ENCODE results near the gene PTPRN2. TPM values are rescaled to one million over a fixed set of nuclear protein-coding genes. Genes with fewer than 3 reads are reported as not detected.

Gene PTPRN2
- total RNA-seq, 5 donors from 2014 or later (not counting 1 experiment from before 2014, with no cell fraction given), result 0.60 to 1.7 (median 0.82) TPM

DNA sequence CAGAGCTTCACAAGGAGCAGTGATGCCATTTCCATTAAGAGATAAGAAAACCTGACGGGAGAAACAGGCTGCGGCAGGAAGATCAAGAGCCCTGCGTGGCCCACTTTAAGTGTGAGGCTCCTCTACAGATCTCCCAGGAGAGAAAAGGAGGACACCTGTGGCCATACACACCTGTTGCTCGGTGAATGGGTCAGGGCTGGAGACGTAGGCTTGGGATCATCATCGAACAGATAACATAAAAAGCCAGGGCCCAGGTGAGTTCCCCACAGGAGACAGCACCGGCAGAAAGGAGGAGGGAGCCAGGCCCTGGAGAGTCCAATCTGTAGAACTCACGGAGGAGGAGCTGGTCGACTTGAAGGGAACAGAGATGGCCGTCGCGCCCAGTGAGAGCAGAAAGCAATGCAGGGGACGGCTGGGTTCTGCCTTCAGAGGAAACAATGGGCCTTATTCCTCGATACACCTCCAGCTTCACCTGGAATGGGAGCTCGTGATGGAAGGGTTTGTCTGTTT, 694.0 kb downstream of the PTPRN2 start:
- ATAC-seq (replicated peaks in 1 of 4) (no peak), DNase-seq (no peak)
- Histone ChIP-seq H3K27ac (ENCODE audit: low read length) (no peak overlapping the region), H3K27me3 (replicated peaks in 1 of 2; ENCODE audit: control insufficient read depth in 2 of 2, extremely low read depth in 1 of 2, insufficient read depth in 2 of 2, low read length in 1 of 2) (peaks cover 0 to 18% of the 10 kb centered on the region in 2 experiments), H3K9me3 (no peaks in the 10 kb centered on the region), H3K36me3 (ENCODE audit: control insufficient read depth in 2 of 2, extremely low read depth in 1 of 2, insufficient read depth in 1 of 2, low read length in 1 of 2) (no peaks in the 10 kb centered on the region), H3K4me1 (ENCODE audit: control insufficient read depth in 1 of 2, extremely low read depth in 1 of 2, insufficient read depth in 2 of 2, low read length in 2 of 2) (peaks cover 0 to 15% of the 10 kb centered on the region in 2 experiments), H3K4me3 (ENCODE audit: control insufficient read depth in 1 of 2, extremely low read depth in 1 of 2, low read length in 1 of 2) (no peak overlapping the region)
- peaks cover 0 to 10% of the 10 kb centered on the region in 2 donors for H3K27me3 Mint-ChIP-seq
- H3K9me3 Mint-ChIP-seq, result no peaks in the 10 kb centered on the region
- ChIA-PET POLR2A (no interaction called here), CTCF (no interaction called here)
- H3K4me1 Mint-ChIP-seq, result peaks cover 10 to 20% (median 15%) of the 10 kb centered on the region in 3 donors
- H3K27ac Mint-ChIP-seq, result no peak overlapping the region
- no peak overlapping the region for H3K4me3 Mint-ChIP-seq
- WGBS (ENCODE audit: insufficient coverage), result 95% methylated on average over 12 of the region's 15 CpGs
- no peaks in the 10 kb centered on the region for H3K36me3 Mint-ChIP-seq

GRCh38 chr7:157892751-157893523, 694.7 kb downstream of the PTPRN2 start:
- H3K27ac Mint-ChIP-seq, result no peak overlapping the region
- Histone ChIP-seq H3K27me3 (replicated peaks in 1 of 2; ENCODE audit: control insufficient read depth in 2 of 2, extremely low read depth in 1 of 2, insufficient read depth in 2 of 2, low read length in 1 of 2) (peaks cover 0 to 18% of the 10 kb centered on the region in 2 experiments), H3K4me3 (ENCODE audit: control insufficient read depth in 1 of 2, extremely low read depth in 1 of 2, low read length in 1 of 2) (no peak overlapping the region), H3K4me1 (ENCODE audit: control insufficient read depth in 1 of 2, extremely low read depth in 1 of 2, insufficient read depth in 2 of 2, low read length in 2 of 2) (peaks cover 0 to 15% of the 10 kb centered on the region in 2 experiments), H3K36me3 (ENCODE audit: control insufficient read depth in 2 of 2, extremely low read depth in 1 of 2, insufficient read depth in 1 of 2, low read length in 1 of 2) (no peaks in the 10 kb centered on the region), H3K27ac (ENCODE audit: low read length) (no peak overlapping the region), H3K9me3 (no peaks in the 10 kb centered on the region)
- H3K36me3 Mint-ChIP-seq, result no peaks in the 10 kb centered on the region
- ChIA-PET CTCF (no interaction called here), POLR2A (no interaction called here)
- DNase-seq (no peak), ATAC-seq (replicated peaks in 1 of 4) (no peak)
- 84% methylated on average over 10 of the region's 13 CpGs for WGBS (ENCODE audit: insufficient coverage)
- no peaks in the 10 kb centered on the region for H3K9me3 Mint-ChIP-seq
- H3K4me1 Mint-ChIP-seq, result peaks cover 10 to 20% (median 15%) of the 10 kb centered on the region in 3 donors
- H3K4me3 Mint-ChIP-seq, result no peak overlapping the region
- peaks cover 0 to 10% of the 10 kb centered on the region in 2 donors for H3K27me3 Mint-ChIP-seq

DNA sequence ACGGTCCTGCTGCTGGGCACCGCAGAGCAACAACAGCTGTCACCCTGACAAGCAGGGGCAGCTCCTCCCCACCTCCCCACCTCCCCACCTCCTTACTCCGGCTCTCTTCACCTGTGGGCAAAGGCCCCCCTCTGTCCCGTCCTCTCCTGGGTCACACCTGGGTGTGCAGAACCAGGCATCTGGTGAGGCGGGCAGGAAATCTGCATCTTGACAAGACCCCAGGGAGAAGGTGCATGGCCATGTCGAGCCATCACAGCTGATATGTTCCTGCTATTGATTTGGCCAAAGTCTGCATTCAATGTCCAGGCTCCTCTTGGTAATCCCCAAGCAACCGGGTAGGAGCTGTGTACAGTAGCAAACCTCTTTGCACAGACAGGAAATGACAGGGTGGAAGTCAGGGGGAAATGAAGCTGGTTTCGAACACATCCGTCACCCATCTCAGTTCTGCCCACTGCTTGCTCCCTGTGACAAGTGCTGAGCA, 696.7 kb downstream of the PTPRN2 start:
- Mint-ChIP-seq H3K4me1 (peaks cover 12 to 24% (median 15%) of the 10 kb centered on the region in 3 donors), H3K9me3 (no peaks in the 10 kb centered on the region), H3K27me3 (peaks cover 0 to 6% of the 10 kb centered on the region in 2 donors), H3K4me3 (peak overlapping the region in 2 of 3 donors; percentile 3 to 49), H3K36me3 (no peaks in the 10 kb centered on the region), H3K27ac (no peak overlapping the region)
- Histone ChIP-seq H3K4me1 (ENCODE audit: control insufficient read depth in 1 of 2, extremely low read depth in 1 of 2, insufficient read depth in 2 of 2, low read length in 2 of 2) (peaks cover 6 to 26% of the 10 kb centered on the region in 2 experiments), H3K27ac (ENCODE audit: low read length) (no peak overlapping the region), H3K4me3 (ENCODE audit: control insufficient read depth in 1 of 2, extremely low read depth in 1 of 2, low read length in 1 of 2) (no peak overlapping the region), H3K27me3 (replicated peaks in 1 of 2; ENCODE audit: control insufficient read depth in 2 of 2, extremely low read depth in 1 of 2, insufficient read depth in 2 of 2, low read length in 1 of 2) (peaks cover 0 to 18% of the 10 kb centered on the region in 2 experiments), H3K9me3 (no peaks in the 10 kb centered on the region), H3K36me3 (ENCODE audit: control insufficient read depth in 2 of 2, extremely low read depth in 1 of 2, insufficient read depth in 1 of 2, low read length in 1 of 2) (no peaks in the 10 kb centered on the region)
- DNase-seq, result peak in 22 of 35 experiments; percentile 9 to 70 (median 29)
- ATAC-seq (replicated peaks in 1 of 4), result peak; percentile 85 to 91 (median 90)
- ChIA-PET POLR2A (no interaction called here), CTCF (interaction anchor here in 1 of 2 donors (0.5 kb wide), 1 partner anchor 524 kb away, joined by 3 read pairs; no protein-coding TSS in a partner anchor)
- WGBS (ENCODE audit: insufficient coverage), result 53% methylated on average over 9 of the region's 9 CpGs

DNA sequence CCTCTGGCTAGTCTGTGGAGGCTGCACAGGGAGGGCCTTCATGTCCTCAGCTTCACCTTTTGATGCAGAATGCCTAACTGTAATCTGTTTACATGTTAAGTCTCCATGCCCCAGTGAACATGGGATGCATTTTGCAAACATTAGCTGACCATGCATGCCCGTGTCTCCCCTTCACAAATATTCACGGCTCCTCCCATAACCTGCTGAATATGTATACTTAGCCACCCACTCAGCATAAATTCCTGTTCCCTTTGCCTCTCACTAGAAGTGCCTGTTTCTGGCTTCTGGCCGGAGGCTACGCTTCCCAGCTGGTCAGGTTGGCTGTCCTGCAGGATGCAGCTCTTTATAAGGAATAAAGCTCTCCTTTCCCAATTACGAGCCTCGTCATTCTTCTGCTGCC, 698.1 kb downstream of the PTPRN2 start:
- no peak overlapping the region for H3K27ac ChIP-seq (ENCODE audit: low read length)
- ChIA-PET POLR2A (no interaction called here), CTCF (no interaction called here)
- H3K27ac Mint-ChIP-seq, result no peak overlapping the region
- no peak overlapping the region for H3K4me3 Mint-ChIP-seq
- no peaks in the 10 kb centered on the region for H3K36me3 ChIP-seq (ENCODE audit: control insufficient read depth in 2 of 2, extremely low read depth in 1 of 2, insufficient read depth in 1 of 2, low read length in 1 of 2)
- peaks cover 6 to 28% of the 10 kb centered on the region in 2 experiments for H3K4me1 ChIP-seq (ENCODE audit: control insufficient read depth in 1 of 2, extremely low read depth in 1 of 2, insufficient read depth in 2 of 2, low read length in 2 of 2)
- no peak for ATAC-seq (replicated peaks in 1 of 4)
- peaks cover 12 to 27% (median 15%) of the 10 kb centered on the region in 3 donors for H3K4me1 Mint-ChIP-seq
- H3K36me3 Mint-ChIP-seq, result no peaks in the 10 kb centered on the region
- H3K9me3 ChIP-seq, result no peaks in the 10 kb centered on the region
- peaks cover 0 to 20% of the 10 kb centered on the region in 2 experiments for H3K27me3 ChIP-seq (replicated peaks in 1 of 2; ENCODE audit: control insufficient read depth in 2 of 2, extremely low read depth in 1 of 2, insufficient read depth in 2 of 2, low read length in 1 of 2)
- DNase-seq, result no peak
- WGBS (ENCODE audit: insufficient coverage), result 89% methylated on average over 2 of the region's 6 CpGs
- H3K27me3 Mint-ChIP-seq, result peaks cover 0 to 6% of the 10 kb centered on the region in 2 donors
- H3K4me3 ChIP-seq (ENCODE audit: control insufficient read depth in 1 of 2, extremely low read depth in 1 of 2, low read length in 1 of 2), result no peak overlapping the region
- H3K9me3 Mint-ChIP-seq, result no peaks in the 10 kb centered on the region

DNA sequence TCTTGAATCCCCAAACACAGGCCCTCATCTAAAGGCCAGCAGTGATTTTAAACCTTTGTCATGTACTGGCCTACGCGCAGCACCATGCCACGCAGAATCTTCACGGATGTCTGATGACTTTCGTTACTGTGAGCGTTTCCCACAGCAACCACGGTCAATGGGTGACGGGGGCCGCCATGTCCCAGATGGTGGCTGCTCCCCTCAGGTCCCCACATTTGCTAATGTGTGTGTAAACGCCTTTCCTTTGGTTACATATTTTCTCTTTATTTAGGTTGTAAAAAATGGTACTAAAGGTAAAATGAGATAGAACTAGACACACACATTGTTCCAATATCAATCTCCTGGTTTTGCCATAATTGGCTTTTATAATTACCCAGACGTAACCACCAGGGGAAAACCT, 699.0 kb downstream of the PTPRN2 start:
- Mint-ChIP-seq H3K27ac (no peak overlapping the region), H3K9me3 (no peaks in the 10 kb centered on the region), H3K4me1 (peaks cover 12 to 27% (median 15%) of the 10 kb centered on the region in 3 donors), H3K36me3 (no peaks in the 10 kb centered on the region), H3K4me3 (no peak overlapping the region), H3K27me3 (peaks cover 0 to 6% of the 10 kb centered on the region in 2 donors)
- ChIA-PET POLR2A (no interaction called here), CTCF (no interaction called here)
- Histone ChIP-seq H3K27ac (ENCODE audit: low read length) (no peak overlapping the region), H3K27me3 (replicated peaks in 1 of 2; ENCODE audit: control insufficient read depth in 2 of 2, extremely low read depth in 1 of 2, insufficient read depth in 2 of 2, low read length in 1 of 2) (peaks cover 0 to 20% of the 10 kb centered on the region in 2 experiments), H3K4me3 (ENCODE audit: control insufficient read depth in 1 of 2, extremely low read depth in 1 of 2, low read length in 1 of 2) (no peak overlapping the region), H3K36me3 (ENCODE audit: control insufficient read depth in 2 of 2, extremely low read depth in 1 of 2, insufficient read depth in 1 of 2, low read length in 1 of 2) (no peaks in the 10 kb centered on the region), H3K9me3 (no peaks in the 10 kb centered on the region), H3K4me1 (ENCODE audit: control insufficient read depth in 1 of 2, extremely low read depth in 1 of 2, insufficient read depth in 2 of 2, low read length in 2 of 2) (peaks cover 6 to 28% of the 10 kb centered on the region in 2 experiments)
- 87% methylated on average over 9 of the region's 11 CpGs for WGBS (ENCODE audit: insufficient coverage)
- no peak for DNase-seq
- no peak for ATAC-seq (replicated peaks in 1 of 4)

- WGBS (ENCODE audit: insufficient coverage), result no CpG with 5 or more reads among the region's 6 CpGs
- H3K4me3 ChIP-seq (ENCODE audit: control insufficient read depth in 1 of 2, extremely low read depth in 1 of 2, low read length in 1 of 2), result no peak overlapping the region
- ChIA-PET CTCF (no interaction called here), POLR2A (no interaction called here)
- no peaks in the 10 kb centered on the region for H3K36me3 ChIP-seq (ENCODE audit: control insufficient read depth in 2 of 2, extremely low read depth in 1 of 2, insufficient read depth in 1 of 2, low read length in 1 of 2)
- no peaks in the 10 kb centered on the region for H3K9me3 ChIP-seq
- Mint-ChIP-seq H3K9me3 (no peaks in the 10 kb centered on the region), H3K27me3 (peaks cover 0 to 4% of the 10 kb centered on the region in 2 donors), H3K27ac (no peak overlapping the region), H3K36me3 (no peaks in the 10 kb centered on the region), H3K4me3 (no peak overlapping the region), H3K4me1 (peaks cover 12 to 26% (median 15%) of the 10 kb centered on the region in 3 donors)
- no peak overlapping the region for H3K27ac ChIP-seq (ENCODE audit: low read length)
- peaks cover 6 to 28% of the 10 kb centered on the region in 2 experiments for H3K4me1 ChIP-seq (ENCODE audit: control insufficient read depth in 1 of 2, extremely low read depth in 1 of 2, insufficient read depth in 2 of 2, low read length in 2 of 2)
- ATAC-seq (replicated peaks in 1 of 4) (no peak), DNase-seq (no peak)
- peaks cover 0 to 20% of the 10 kb centered on the region in 2 experiments for H3K27me3 ChIP-seq (replicated peaks in 1 of 2; ENCODE audit: control insufficient read depth in 2 of 2, extremely low read depth in 1 of 2, insufficient read depth in 2 of 2, low read length in 1 of 2)
These were observed 700.2 kb downstream of the PTPRN2 start for GRCh38 chr7:157887400-157887799.
